Keratinocyte (primary cell): ENCODE results near the gene ADSL. TPM values are rescaled to one million over a fixed set of nuclear protein-coding genes. Genes with fewer than 3 reads are reported as not detected.

Experiments used
- DNase-seq: peaks from one replicate; pipeline ENCODE4 v3.0.0-alpha.2; 2011; ENCODE audit warnings: low read depth, missing footprints, low spot score
- FAIRE-seq: peaks from 2 replicates; lab custom pipeline; 2011; peaks lifted over from hg19 to GRCh38; lab: Jason Lieb, UNC
- H2AFZ ChIP-seq: 2 replicates; pipeline ENCODE4 v1.6.0; 2012; ENCODE audit warnings: low read length, control low read depth, inconsistent platforms; ENCODE audit not compliant: control insufficient read depth
- H3K27ac ChIP-seq: 2 replicates; pipeline ENCODE4 v1.5.1; 2011; ENCODE audit warnings: low read length; ENCODE audit not compliant: control insufficient read depth, insufficient read depth
- H3K27me3 ChIP-seq: 3 replicates; pipeline ENCODE4 v1.6.0; 2011; ENCODE audit warnings: low read length; ENCODE audit not compliant: control insufficient read depth, insufficient read depth; ENCODE audit errors: extremely low read depth
- H3K36me3 ChIP-seq, 2 experiments: 2 replicates in 1 of 2; 3 replicates in 1 of 2; pipeline ENCODE4 v1.5.1; 2011; ENCODE audit warnings: low read length in 2 of 2, mild to moderate bottlenecking in 1 of 2; ENCODE audit not compliant: control insufficient read depth in 2 of 2, insufficient read depth in 2 of 2; ENCODE audit errors: extremely low read depth in 1 of 2
- H3K4me1 ChIP-seq: 3 replicates; pipeline ENCODE4 v1.5.1; 2011; ENCODE audit warnings: low read length; ENCODE audit not compliant: control insufficient read depth, insufficient read depth; ENCODE audit errors: extremely low read depth
- H3K4me2 ChIP-seq: 3 replicates; pipeline ENCODE4 v1.6.0; 2011; ENCODE audit warnings: low read depth, low read length; ENCODE audit not compliant: control insufficient read depth, insufficient read depth; ENCODE audit errors: extremely low read depth
- H3K4me3 ChIP-seq, 3 experiments: fragments of 200-600 bp in 1 of 3; sonication (generic) in 1 of 3; 2 replicates in 2 of 3; 3 replicates in 1 of 3; pipeline ENCODE4 v1.5.1; 2011 to 2016; ENCODE audit warnings: low read length in 3 of 3, mild to moderate bottlenecking in 3 of 3, control low read depth in 2 of 3, inconsistent platforms in 1 of 3, low read depth in 1 of 3, mixed read lengths in 1 of 3, mixed run types in 1 of 3, moderate library complexity in 1 of 3; ENCODE audit not compliant: control insufficient read depth in 2 of 3, insufficient read depth in 2 of 3; ENCODE audit errors: extremely low read depth in 1 of 3
- H3K79me2 ChIP-seq: 2 replicates; pipeline ENCODE4 v1.6.0; 2012; ENCODE audit warnings: low read length; ENCODE audit not compliant: control insufficient read depth, insufficient read depth
- H3K9ac ChIP-seq: 3 replicates; pipeline ENCODE4 v1.6.0; 2011; ENCODE audit warnings: low read length; ENCODE audit not compliant: control insufficient read depth, insufficient read depth; ENCODE audit errors: extremely low read depth
- H3K9me1 ChIP-seq: 3 replicates; pipeline ENCODE4 v1.6.0; 2011; ENCODE audit warnings: low read length; ENCODE audit not compliant: control insufficient read depth, insufficient read depth; ENCODE audit errors: extremely low read depth
- H3K9me3 ChIP-seq: 2 replicates; pipeline ENCODE4 v1.5.1; 2012; ENCODE audit warnings: low read depth, low read length; ENCODE audit not compliant: control insufficient read depth
- H4K20me1 ChIP-seq: 3 replicates; pipeline ENCODE4 v1.6.0; 2011; ENCODE audit warnings: low read length; ENCODE audit not compliant: control insufficient read depth, insufficient read depth; ENCODE audit errors: extremely low read depth
- CTCF ChIP-seq, 3 experiments: IDR thresholded peaks in 1 of 3; conservative IDR thresholded peaks in 1 of 3; optimal IDR thresholded peaks in 1 of 3; 2 replicates in 2 of 3; 3 replicates in 1 of 3; pipeline versions ENCODE3 to v1.5.1; 2011; ENCODE audit warnings: low read length in 3 of 3, mild to moderate bottlenecking in 3 of 3, moderate library complexity in 2 of 3, control low read depth in 1 of 3, inconsistent platforms in 1 of 3; ENCODE audit not compliant: insufficient read depth in 2 of 3; ENCODE audit errors: extremely low read depth in 1 of 3
- EZH2 ChIP-seq: IDR thresholded peaks from one replicate; pipeline ENCODE4 v1.6.1; 2012; ENCODE audit warnings: inconsistent platforms, mild to moderate bottlenecking, low read length, moderate library complexity
- dilution Hi-C: fragments of 300-500 bp; cut with MboI; formaldehyde crosslinking; loops from one replicate; pipeline ENCODE4 v1.7.0; 2020; ENCODE audit warnings: low sequenced_read_pairs; ENCODE audit not compliant: extremely low pct_ligation_motif_present
- polyA plus RNA-seq, 5 experiments: library from polyadenylated mRNA; depleted of rRNA in 3 of 5; stranded (reverse) in 3 of 5; stranded (forward) in 1 of 5; unstranded in 1 of 5; fragments of >200 nt; gene quantifications; 1 replicate in 1 of 5; 2 replicates in 3 of 5; 3 replicates in 1 of 5; pipeline versions ENCODE4 v1.2.1 to v1.2.3, GENCODE V29; 2011 to 2012; ENCODE audit warnings: missing spikeins in 2 of 5, low read depth in 1 of 5, low replicate concordance in 1 of 5

ADSL gene
- polyA plus RNA-seq, 1 donor (not counting 4 experiments of a cell fraction or from before 2014, with no cell fraction given), result 96.1 TPM

- dilution Hi-C loops, result no loop called here
- Histone ChIP-seq H3K79me2 (no peaks in the 10 kb centered on the region), H3K9me1 (no peaks in the 10 kb centered on the region), H3K9ac (no peak overlapping the region), H3K4me1 (peaks cover 15% of the 10 kb centered on the region), H3K4me2 (no peak overlapping the region), H3K9me3 (no peaks in the 10 kb centered on the region), H3K36me3 (peaks cover 41 to 48% of the 10 kb centered on the region in 2 experiments), H3K27me3 (no peaks in the 10 kb centered on the region), H4K20me1 (no peaks in the 10 kb centered on the region), H2AFZ (no peak overlapping the region), H3K27ac (no peak overlapping the region), H3K4me3 (no peak overlapping the region)
- TF ChIP-seq EZH2, result no peak
- no peak for TF ChIP-seq CTCF (optimal IDR thresholded peaks at IDR 0.05 in 1 of 3, IDR thresholded peaks at IDR 0.05 in 1 of 3, conservative IDR thresholded peaks at IDR 0.05 in 1 of 3; ENCODE audit: extremely low read depth in 1 of 3, insufficient read depth in 2 of 3, low read length in 3 of 3)
- FAIRE-seq (no peak), DNase-seq (no peak)
Observed at GRCh38 chr22:40416267-40416570, 69.9 kb downstream of the ADSL start.

GRCh38 chr22:40416636-40417035 lies 70.3 kb downstream of the ADSL start:
- Histone ChIP-seq H2AFZ (no peak overlapping the region), H3K36me3 (peaks cover 41 to 48% of the 10 kb centered on the region in 2 experiments), H3K79me2 (no peaks in the 10 kb centered on the region), H3K27me3 (no peaks in the 10 kb centered on the region), H3K4me2 (no peak overlapping the region), H3K4me3 (no peak overlapping the region), H3K4me1 (peaks cover 15% of the 10 kb centered on the region), H4K20me1 (no peaks in the 10 kb centered on the region), H3K27ac (no peak overlapping the region), H3K9ac (no peak overlapping the region), H3K9me1 (no peaks in the 10 kb centered on the region), H3K9me3 (no peaks in the 10 kb centered on the region)
- TF ChIP-seq CTCF (optimal IDR thresholded peaks at IDR 0.05 in 1 of 3, IDR thresholded peaks at IDR 0.05 in 1 of 3, conservative IDR thresholded peaks at IDR 0.05 in 1 of 3; ENCODE audit: extremely low read depth in 1 of 3, insufficient read depth in 2 of 3, low read length in 3 of 3) (no peak), EZH2 (no peak)
- FAIRE-seq, result no peak
- DNase-seq, result no peak
- dilution Hi-C loops, result no loop called here
